RWPE2 (cell line): ENCODE results near the gene STARD5.

ENCODE experiments used
- ATAC-seq: fragments of 200-7000 bp; cut with Tn5 transposase; 3 replicates; pipeline ENCODE4 v1.9.1; 2021; ENCODE audit warnings: low read depth
- DNase-seq: peaks from one replicate; pipeline ENCODE4 v3.0.0-alpha.2; 2020; ENCODE audit warnings: low spot score
- H3K27ac ChIP-seq: fragments of 450-650 bp; 2 replicates; pipeline ENCODE4 v1.5.1; 2017; ENCODE audit warnings: mild to moderate bottlenecking; ENCODE audit not compliant: poor library complexity, severe bottlenecking
- H3K27me3 ChIP-seq: fragments of 250-450 bp; sonication (Bioruptor Pico); 2 replicates; pipeline ENCODE4 v1.5.1; 2021; ENCODE audit warnings: mild to moderate bottlenecking, moderate library complexity; ENCODE audit not compliant: insufficient read depth, poor library complexity, severe bottlenecking
- H3K36me3 ChIP-seq: fragments of 250-450 bp; sonication (Bioruptor Pico); 2 replicates; pipeline ENCODE4 v1.5.1; 2020; ENCODE audit warnings: low read depth, mild to moderate bottlenecking, moderate library complexity
- H3K4me1 ChIP-seq: fragments of 250-450 bp; sonication (Bioruptor Pico); 2 replicates; pipeline ENCODE4 v1.5.1; 2021; ENCODE audit warnings: mild to moderate bottlenecking, moderate library complexity; ENCODE audit not compliant: insufficient read depth, poor library complexity, severe bottlenecking
- H3K4me3 ChIP-seq: fragments of 250-450 bp; sonication (Bioruptor Pico); 2 replicates; pipeline ENCODE4 v1.5.1; 2021; ENCODE audit warnings: mild to moderate bottlenecking, moderate library complexity; ENCODE audit not compliant: severe bottlenecking
- H3K9me3 ChIP-seq: fragments of 250-450 bp; sonication (Bioruptor Pico); 2 replicates; pipeline ENCODE4 v1.5.1; 2021; ENCODE audit warnings: mild to moderate bottlenecking, moderate library complexity; ENCODE audit not compliant: severe bottlenecking
- CTCF ChIP-seq: fragments of 450-650 bp; IDR thresholded peaks from one replicate; pipeline ENCODE4 v1.5.1; 2017; ENCODE audit warnings: mild to moderate bottlenecking, moderate library complexity; ENCODE audit not compliant: poor library complexity, severe bottlenecking

Gene STARD5

GRCh38 chr15:81270188-81270587 lies 53.8 kb downstream of the STARD5 start:
- Histone ChIP-seq H3K27me3 (no peaks in the 10 kb centered on the region), H3K4me1 (peaks cover 7% of the 10 kb centered on the region)
- TF ChIP-seq CTCF, result no peak

GRCh38 chr15:81268881-81269601 lies 54.9 kb downstream of the STARD5 start:
- ATAC-seq, result no peak
- no peak for DNase-seq
- H3K27me3 ChIP-seq, result no peaks in the 10 kb centered on the region
- H3K4me3 ChIP-seq, result no peak overlapping the region
- TF ChIP-seq CTCF, result no peak
- no peaks in the 10 kb centered on the region for H3K9me3 ChIP-seq
- no peak overlapping the region for H3K27ac ChIP-seq
- H3K36me3 ChIP-seq, result no peaks in the 10 kb centered on the region
- H3K4me1 ChIP-seq, result peaks cover 7% of the 10 kb centered on the region

More at GRCh38 chr15:81270188-81270587, 53.8 kb downstream of the STARD5 start:
- Histone ChIP-seq H3K9me3 (no peaks in the 10 kb centered on the region), H3K27ac (no peak overlapping the region), H3K4me3 (no peak overlapping the region), H3K36me3 (no peaks in the 10 kb centered on the region)
- DNase-seq (no peak), ATAC-seq (no peak)

GRCh38 chr15:81268340-81268739 lies 55.6 kb downstream of the STARD5 start:
- Histone ChIP-seq H3K4me3 (no peak overlapping the region), H3K4me1 (peaks cover 7% of the 10 kb centered on the region), H3K27ac (no peak overlapping the region), H3K36me3 (no peaks in the 10 kb centered on the region), H3K27me3 (no peaks in the 10 kb centered on the region), H3K9me3 (no peaks in the 10 kb centered on the region)
- TF ChIP-seq CTCF, result no peak
- no peak for ATAC-seq
- no peak for DNase-seq

- DNase-seq (no peak), ATAC-seq (peak; percentile 91)
- Histone ChIP-seq H3K36me3 (no peaks in the 10 kb centered on the region), H3K4me3 (no peak overlapping the region), H3K4me1 (peaks cover 7% of the 10 kb centered on the region), H3K27ac (no peak overlapping the region), H3K27me3 (no peaks in the 10 kb centered on the region), H3K9me3 (no peaks in the 10 kb centered on the region)
- TF ChIP-seq CTCF, result peak; percentile 98
Observed at GRCh38 chr15:81265944-81266775, 57.8 kb downstream of the STARD5 start.
